Measurements from ENCODE around the gene CETN1. TPM values are rescaled to one million over a fixed set of nuclear protein-coding genes. Genes with fewer than 3 reads are reported as not detected.

CETN1 gene
- total RNA-seq, 1 donor from 2014 or later = not detected

GRCh38 chr18:616380-616995 lies 36.3 kb downstream of the CETN1 start:
- peak; percentile 81 for ATAC-seq
- intact Hi-C loops (cut with DNase I) = loop anchor here (10.0 kb wide), 1 partner anchor 322 kb away; no protein-coding TSS in a partner anchor
- Histone ChIP-seq H3K27ac (no peak overlapping the region), H3K36me3 (no peaks in the 10 kb centered on the region), H3K4me3 (no peak overlapping the region), H3K9me3 (no peaks in the 10 kb centered on the region), H3K4me1 (no peaks in the 10 kb centered on the region), H3K27me3 (no peaks in the 10 kb centered on the region)
- peak; percentile 67 for TF ChIP-seq CTCF (IDR thresholded peaks at IDR 0.05)
- no peak for DNase-seq

- intact Hi-C loops (cut with DNase I) = loop anchor here (10.0 kb wide), 1 partner anchor 323 kb away; no protein-coding TSS in a partner anchor
- TF ChIP-seq CTCF (IDR thresholded peaks at IDR 0.05) = no peak
- DNase-seq (no peak), ATAC-seq (no peak)
- Histone ChIP-seq H3K27ac (no peak overlapping the region), H3K36me3 (no peaks in the 10 kb centered on the region), H3K9me3 (no peaks in the 10 kb centered on the region), H3K4me1 (no peaks in the 10 kb centered on the region), H3K27me3 (no peaks in the 10 kb centered on the region), H3K4me3 (no peak overlapping the region)
Measured at GRCh38 chr18:617970-618504, 37.9 kb downstream of the CETN1 start.

GRCh38 chr18:618618-619017 lies 38.4 kb downstream of the CETN1 start:
- H3K27ac ChIP-seq = no peak overlapping the region
- TF ChIP-seq CTCF (IDR thresholded peaks at IDR 0.05) = no peak
- DNase-seq (no peak), ATAC-seq (no peak)
- no peaks in the 10 kb centered on the region for H3K9me3 ChIP-seq
- intact Hi-C loops (cut with DNase I) = loop anchor here (10.0 kb wide), 1 partner anchor 324 kb away; no protein-coding TSS in a partner anchor
- H3K4me1 ChIP-seq = no peaks in the 10 kb centered on the region
- H3K4me3 ChIP-seq = no peak overlapping the region
- H3K36me3 ChIP-seq = no peaks in the 10 kb centered on the region
- H3K27me3 ChIP-seq = no peaks in the 10 kb centered on the region

DNA sequence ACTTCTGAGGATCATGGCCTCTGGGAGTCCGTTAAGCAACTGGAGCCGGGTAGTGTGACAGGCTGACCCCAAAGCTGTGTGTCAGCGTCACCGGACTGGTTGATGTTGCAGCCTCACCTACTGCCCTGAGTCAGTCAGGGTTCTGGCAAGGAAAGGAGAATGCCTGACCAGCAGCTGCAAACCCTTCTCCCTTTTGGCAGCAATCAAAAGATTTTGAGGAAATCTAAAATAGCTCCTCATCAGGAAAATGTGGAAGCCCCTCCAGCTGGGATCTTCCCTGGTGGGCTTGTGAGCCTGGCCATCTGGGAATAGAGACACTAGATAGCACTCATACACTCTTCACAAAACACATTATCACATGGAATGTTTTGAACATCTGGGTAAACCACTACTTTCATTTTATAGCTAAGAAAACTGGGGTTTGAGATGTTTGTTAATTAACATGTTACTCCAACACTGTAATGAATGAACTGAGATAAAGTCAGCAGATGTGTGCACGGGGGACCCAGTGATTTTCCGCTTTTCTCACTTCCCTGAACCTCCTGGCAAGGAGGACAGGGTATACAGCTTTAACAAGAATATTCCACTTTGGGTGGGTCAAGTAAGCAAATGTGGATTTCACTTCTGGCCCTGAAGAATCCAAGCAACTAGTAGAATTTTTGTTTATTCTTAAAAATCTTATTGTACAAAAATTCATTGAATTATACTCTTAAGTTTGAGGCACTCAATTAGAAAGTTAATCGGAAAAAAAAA lies 41.3 kb downstream of the CETN1 start:
- no peak for DNase-seq
- intact Hi-C loops (cut with DNase I) = no loop called here
- no peaks in the 10 kb centered on the region for H3K27me3 ChIP-seq
- H3K9me3 ChIP-seq = no peaks in the 10 kb centered on the region
- no peak overlapping the region for H3K4me3 ChIP-seq
- no peak for TF ChIP-seq CTCF (IDR thresholded peaks at IDR 0.05)
- H3K27ac ChIP-seq = no peak overlapping the region
- H3K36me3 ChIP-seq = no peaks in the 10 kb centered on the region
- H3K4me1 ChIP-seq = no peaks in the 10 kb centered on the region
- peak; percentile 43 for ATAC-seq

- ATAC-seq (no peak), DNase-seq (no peak)
- H3K4me1 ChIP-seq = no peaks in the 10 kb centered on the region
- intact Hi-C loops (cut with DNase I) = no loop called here
- no peak overlapping the region for H3K4me3 ChIP-seq
- no peaks in the 10 kb centered on the region for H3K9me3 ChIP-seq
- no peaks in the 10 kb centered on the region for H3K36me3 ChIP-seq
- H3K27ac ChIP-seq = no peak overlapping the region
- no peaks in the 10 kb centered on the region for H3K27me3 ChIP-seq
- TF ChIP-seq CTCF (IDR thresholded peaks at IDR 0.05) = no peak
Measured at GRCh38 chr18:622289-622688, 42.1 kb downstream of the CETN1 start.
